SK-N-SH treated with all-trans-retinoic acid at 6 μM for 48 hours (cell line): ENCODE data around the gene CDK10.

ENCODE experiments used
- BACH2 ChIP-seq: fragments of 250-450 bp; sonication (Bioruptor Pico); IDR thresholded peaks from 2 replicates; pipeline ENCODE4 v1.9.0; 2021; ENCODE audit warnings: mild to moderate bottlenecking, borderline replicate concordance
- CSDC2 ChIP-seq: fragments of 250-450 bp; sonication (Bioruptor Pico); IDR thresholded peaks from 2 replicates; pipeline ENCODE4 v1.5.0; 2020; ENCODE audit warnings: mild to moderate bottlenecking, moderate library complexity
- OSR1 ChIP-seq: fragments of 250-450 bp; sonication (Bioruptor Pico); IDR thresholded peaks from 2 replicates; pipeline ENCODE4 v1.8.0; 2022; ENCODE audit warnings: moderate library complexity, mild to moderate bottlenecking, inconsistent platforms
- PPARA ChIP-seq: fragments of 250-450 bp; sonication (Bioruptor Pico); IDR thresholded peaks from 2 replicates; pipeline ENCODE4 v1.5.0; 2020; ENCODE audit warnings: mild to moderate bottlenecking, borderline replicate concordance
- RARB ChIP-seq: fragments of 250-450 bp; sonication (Bioruptor Pico); IDR thresholded peaks from 2 replicates; pipeline ENCODE4 v1.8.0; 2021; ENCODE audit warnings: mild to moderate bottlenecking, moderate library complexity
- SNAI2 ChIP-seq: fragments of 250-450 bp; sonication (Bioruptor Pico); IDR thresholded peaks from 2 replicates; pipeline ENCODE4 v1.5.0; 2020; ENCODE audit warnings: mild to moderate bottlenecking, moderate library complexity
- TCF4 ChIP-seq: fragments of 250-450 bp; sonication (Bioruptor Pico); IDR thresholded peaks from 2 replicates; pipeline ENCODE4 v1.8.0; 2021; ENCODE audit warnings: mild to moderate bottlenecking, moderate library complexity, borderline replicate concordance
- TOX ChIP-seq: fragments of 250-450 bp; sonication (Bioruptor Pico); IDR thresholded peaks from 2 replicates; pipeline ENCODE4 v1.8.0; 2021; ENCODE audit warnings: mild to moderate bottlenecking, moderate library complexity, borderline replicate concordance
- ZFP3 ChIP-seq: fragments of 250-450 bp; sonication (Bioruptor Pico); IDR thresholded peaks from 2 replicates; pipeline ENCODE4 v1.5.0; 2020; ENCODE audit warnings: mild to moderate bottlenecking, moderate library complexity
- ZNF565 ChIP-seq: fragments of 450-650 bp; formaldehyde crosslinking; conservative IDR thresholded peaks from 2 replicates; pipeline ENCODE4 v1.5.0; 2020; ENCODE audit warnings: low read depth, mild to moderate bottlenecking, moderate library complexity
- TF ChIP-seq, protein P1 (sequence below): fragments of 250-450 bp; sonication (Bioruptor Pico); IDR thresholded peaks from 2 replicates; pipeline ENCODE4 v1.8.0; 2021; ENCODE audit warnings: low read depth, mild to moderate bottlenecking, moderate library complexity, borderline replicate concordance
- TF ChIP-seq, protein P2 (sequence below): fragments of 250-450 bp; sonication (Bioruptor Pico); IDR thresholded peaks from 2 replicates; pipeline ENCODE4 v1.8.0; 2020; ENCODE audit warnings: mild to moderate bottlenecking, moderate library complexity, borderline replicate concordance

DNA sequence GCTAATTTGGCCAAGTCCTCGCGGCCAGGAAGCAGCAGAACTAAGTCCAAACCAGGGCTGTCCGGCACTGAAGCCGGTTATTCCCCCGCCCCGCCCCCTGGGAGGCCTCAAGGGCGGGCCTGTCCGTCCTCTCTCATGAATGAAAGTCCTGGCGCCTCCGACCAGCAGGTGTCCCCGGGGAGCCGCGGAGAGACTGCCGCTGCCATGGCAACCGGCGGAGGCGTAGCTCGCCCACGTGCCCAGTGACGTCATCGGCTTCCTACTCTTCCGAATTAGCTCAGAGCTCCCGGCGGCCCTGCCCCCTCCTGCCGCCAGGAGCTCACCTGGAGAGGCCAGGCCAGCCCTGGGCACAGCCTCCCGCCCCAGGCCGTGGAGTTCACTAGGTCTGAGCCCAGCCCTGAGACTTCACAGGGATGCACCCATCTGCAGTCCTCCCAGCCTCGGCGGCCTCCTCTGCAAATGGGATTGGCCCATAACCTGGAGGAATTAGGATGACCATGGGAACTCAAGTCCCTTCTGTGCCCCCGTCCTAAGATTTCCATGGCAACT, 13.7 kb downstream of the CDK10 start:
- TF ChIP-seq, protein P1, sequence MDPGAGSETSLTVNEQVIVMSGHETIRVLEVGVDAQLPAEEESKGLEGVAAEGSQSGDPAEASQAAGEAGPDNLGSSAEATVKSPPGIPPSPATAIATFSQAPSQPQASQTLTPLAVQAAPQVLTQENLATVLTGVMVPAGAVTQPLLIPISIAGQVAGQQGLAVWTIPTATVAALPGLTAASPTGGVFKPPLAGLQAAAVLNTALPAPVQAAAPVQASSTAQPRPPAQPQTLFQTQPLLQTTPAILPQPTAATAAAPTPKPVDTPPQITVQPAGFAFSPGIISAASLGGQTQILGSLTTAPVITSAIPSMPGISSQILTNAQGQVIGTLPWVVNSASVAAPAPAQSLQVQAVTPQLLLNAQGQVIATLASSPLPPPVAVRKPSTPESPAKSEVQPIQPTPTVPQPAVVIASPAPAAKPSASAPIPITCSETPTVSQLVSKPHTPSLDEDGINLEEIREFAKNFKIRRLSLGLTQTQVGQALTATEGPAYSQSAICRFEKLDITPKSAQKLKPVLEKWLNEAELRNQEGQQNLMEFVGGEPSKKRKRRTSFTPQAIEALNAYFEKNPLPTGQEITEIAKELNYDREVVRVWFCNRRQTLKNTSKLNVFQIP (CRISPR knock-in tag): no peak
- TF ChIP-seq, protein P2, sequence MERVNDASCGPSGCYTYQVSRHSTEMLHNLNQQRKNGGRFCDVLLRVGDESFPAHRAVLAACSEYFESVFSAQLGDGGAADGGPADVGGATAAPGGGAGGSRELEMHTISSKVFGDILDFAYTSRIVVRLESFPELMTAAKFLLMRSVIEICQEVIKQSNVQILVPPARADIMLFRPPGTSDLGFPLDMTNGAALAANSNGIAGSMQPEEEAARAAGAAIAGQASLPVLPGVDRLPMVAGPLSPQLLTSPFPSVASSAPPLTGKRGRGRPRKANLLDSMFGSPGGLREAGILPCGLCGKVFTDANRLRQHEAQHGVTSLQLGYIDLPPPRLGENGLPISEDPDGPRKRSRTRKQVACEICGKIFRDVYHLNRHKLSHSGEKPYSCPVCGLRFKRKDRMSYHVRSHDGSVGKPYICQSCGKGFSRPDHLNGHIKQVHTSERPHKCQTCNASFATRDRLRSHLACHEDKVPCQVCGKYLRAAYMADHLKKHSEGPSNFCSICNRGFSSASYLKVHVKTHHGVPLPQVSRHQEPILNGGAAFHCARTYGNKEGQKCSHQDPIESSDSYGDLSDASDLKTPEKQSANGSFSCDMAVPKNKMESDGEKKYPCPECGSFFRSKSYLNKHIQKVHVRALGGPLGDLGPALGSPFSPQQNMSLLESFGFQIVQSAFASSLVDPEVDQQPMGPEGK (CRISPR knock-in tag): no peak
- TF ChIP-seq CSDC2 (CRISPR knock-in tag): peak; percentile 70
- TF ChIP-seq SNAI2: peak; percentile 81
- peak; percentile 92; the same call in 1 of the 2 replicates for TF ChIP-seq ZNF565 (CRISPR knock-in tag)
- no peak for TF ChIP-seq RARB (CRISPR knock-in tag)
- TF ChIP-seq ZFP3 (CRISPR knock-in tag): peak; percentile 68
- no peak for TF ChIP-seq TOX (CRISPR knock-in tag)
- TF ChIP-seq TCF4 (CRISPR knock-in tag): no peak
- TF ChIP-seq PPARA (CRISPR knock-in tag): peak; percentile 84; the same call in 1 of the 2 replicates
- TF ChIP-seq BACH2 (CRISPR knock-in tag): peak; percentile 18; the same call in 1 of the 2 replicates
- no peak for TF ChIP-seq OSR1 (CRISPR knock-in tag)
